Retina (tissue), 1 donor: Measurements from ENCODE around the gene ZNF581.

Experiments used
- DNase-seq: peaks from one replicate; pipeline ENCODE4 v3.0.0-alpha.2; 2016

Gene ZNF581

GRCh38 chr19:55643003-55643886 lies at the start of gene ZNF581:
Gene ZNF581 (plus strand): TSS chr19:55643649. CDS start chr19:55644572, 923 bp downstream.
- DNase-seq, result peak; percentile 89

- DNase-seq, result no peak
These were observed 48.4 kb upstream of the ZNF581 start for GRCh38 chr19:55594996-55595545.

- DNase-seq, result no peak
These were observed 47.1 kb upstream of the ZNF581 start for GRCh38 chr19:55596304-55596703.

- no peak for DNase-seq
These were observed 45.9 kb upstream of the ZNF581 start for GRCh38 chr19:55597501-55597921.

GRCh38 chr19:55598034-55598433 lies 45.4 kb upstream of the ZNF581 start:
- no peak for DNase-seq

- DNase-seq, result peak; percentile 99
These were observed 44.6 kb upstream of the ZNF581 start for GRCh38 chr19:55598719-55599467.

- DNase-seq, result peak; percentile 100
These were observed 44.0 kb upstream of the ZNF581 start, which contains the start of gene FIZ1 for GRCh38 chr19:55599468-55599841. Gene FIZ1 (minus strand): TSS chr19:55599517. CDS start chr19:55597865, 1,652 bp downstream.

GRCh38 chr19:55599842-55600661 lies 43.4 kb upstream of the ZNF581 start, which contains the start of gene ZNF524:
Gene ZNF524 (plus strand): TSS chr19:55600288. CDS start chr19:55602113, 1,825 bp downstream.
- peak; percentile 100 for DNase-seq

- DNase-seq, result no peak
These were observed 42.8 kb upstream of the ZNF581 start for GRCh38 chr19:55600662-55601028.

GRCh38 chr19:55601084-55601483 lies 42.4 kb upstream of the ZNF581 start:
- no peak for DNase-seq

- DNase-seq, result no peak
These were observed 41.1 kb upstream of the ZNF581 start for GRCh38 chr19:55602104-55603001.

GRCh38 chr19:55603115-55603514 lies 40.3 kb upstream of the ZNF581 start:
- no peak for DNase-seq

GRCh38 chr19:55603581-55604292 lies 39.7 kb upstream of the ZNF581 start:
- no peak for DNase-seq

- DNase-seq, result peak; percentile 96
These were observed 38.2 kb upstream of the ZNF581 start for GRCh38 chr19:55605207-55605636.

GRCh38 chr19:55605637-55606470 lies 37.6 kb upstream of the ZNF581 start, which contains the start of gene ZNF865:
Gene ZNF865 (plus strand): TSS chr19:55605647. CDS start chr19:55613619, 7,972 bp downstream.
- DNase-seq, result peak; percentile 78

GRCh38 chr19:55606471-55606787 lies 37.0 kb upstream of the ZNF581 start:
- no peak for DNase-seq

- no peak for DNase-seq
These were observed 36.6 kb upstream of the ZNF581 start for GRCh38 chr19:55606817-55607216.

- no peak for DNase-seq
These were observed 34.1 kb upstream of the ZNF581 start for GRCh38 chr19:55609326-55609725.

GRCh38 chr19:55611300-55611982 lies 32.0 kb upstream of the ZNF581 start:
- DNase-seq, result no peak
